ENCODE data around the gene ENPP5.

DNA sequence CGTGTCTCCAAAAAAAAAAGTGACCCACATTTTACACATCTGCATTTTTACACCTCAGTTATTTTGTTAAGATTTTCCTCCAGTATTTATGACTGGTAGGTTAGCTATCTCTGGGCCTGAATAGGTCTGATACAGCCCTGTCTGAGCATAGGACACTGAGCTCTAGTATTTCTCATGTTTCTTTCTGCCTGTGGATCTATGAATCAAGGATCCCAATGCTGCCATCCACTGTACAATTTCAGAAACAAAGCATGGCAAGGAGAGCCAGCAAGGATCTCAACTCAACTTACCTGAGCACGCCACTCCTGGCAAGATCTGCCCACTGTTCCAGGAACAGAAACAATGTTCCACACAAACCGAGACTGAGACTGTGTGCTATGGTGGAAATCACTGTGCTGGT lies 36.4 kb upstream of the ENPP5 start:
- TF ChIP-seq, protein P1, sequence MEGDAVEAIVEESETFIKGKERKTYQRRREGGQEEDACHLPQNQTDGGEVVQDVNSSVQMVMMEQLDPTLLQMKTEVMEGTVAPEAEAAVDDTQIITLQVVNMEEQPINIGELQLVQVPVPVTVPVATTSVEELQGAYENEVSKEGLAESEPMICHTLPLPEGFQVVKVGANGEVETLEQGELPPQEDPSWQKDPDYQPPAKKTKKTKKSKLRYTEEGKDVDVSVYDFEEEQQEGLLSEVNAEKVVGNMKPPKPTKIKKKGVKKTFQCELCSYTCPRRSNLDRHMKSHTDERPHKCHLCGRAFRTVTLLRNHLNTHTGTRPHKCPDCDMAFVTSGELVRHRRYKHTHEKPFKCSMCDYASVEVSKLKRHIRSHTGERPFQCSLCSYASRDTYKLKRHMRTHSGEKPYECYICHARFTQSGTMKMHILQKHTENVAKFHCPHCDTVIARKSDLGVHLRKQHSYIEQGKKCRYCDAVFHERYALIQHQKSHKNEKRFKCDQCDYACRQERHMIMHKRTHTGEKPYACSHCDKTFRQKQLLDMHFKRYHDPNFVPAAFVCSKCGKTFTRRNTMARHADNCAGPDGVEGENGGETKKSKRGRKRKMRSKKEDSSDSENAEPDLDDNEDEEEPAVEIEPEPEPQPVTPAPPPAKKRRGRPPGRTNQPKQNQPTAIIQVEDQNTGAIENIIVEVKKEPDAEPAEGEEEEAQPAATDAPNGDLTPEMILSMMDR (IDR thresholded peaks at IDR 0.05; ENCODE audit: low read depth, low read length, poor library complexity, severe bottlenecking): no peak
- TF ChIP-seq EZH2phosphoT487 (IDR thresholded peaks at IDR 0.05; ENCODE audit: borderline replicate concordance, low read length): no peak

Data from DOHH2 (cell line).